Hepatocyte (in vitro differentiated cells): ENCODE measurements around the gene C16orf89. TPM values are rescaled to one million over a fixed set of nuclear protein-coding genes. Genes with fewer than 3 reads are reported as not detected.
A peak's percentile ranks its signal among the peaks of the same experiment; 100 is the strongest.
"Not testable (repeated sequence)": the region's sequence is repeated elsewhere in the genome, so short reads cannot be mapped to it uniquely, and the experiment has no call there.

Source experiments
- DNase-seq: peaks from one replicate; pipeline ENCODE4 v3.0.0-alpha.2; 2016; ENCODE audit warnings: low spot score
- H2AFZ ChIP-seq: fragments of 200-600 bp; sonication (generic); 2 replicates; pipeline ENCODE4 v1.6.0; 2016; ENCODE audit warnings: antibody characterized with exemption, mild to moderate bottlenecking
- H3K27ac ChIP-seq: fragments of 200-600 bp; sonication (generic); 2 replicates; pipeline ENCODE4 v1.5.1; 2016; ENCODE audit warnings: mild to moderate bottlenecking
- H3K27me3 ChIP-seq: fragments of 200-600 bp; sonication (generic); 2 replicates; pipeline ENCODE4 v1.6.1; 2016
- H3K36me3 ChIP-seq: fragments of 200-600 bp; sonication (generic); replicated peaks from 2 replicates; pipeline ENCODE4 v1.5.1; 2016; ENCODE audit warnings: low read depth; ENCODE audit not compliant: insufficient read depth
- H3K4me1 ChIP-seq: fragments of 200-600 bp; sonication (generic); 2 replicates; pipeline ENCODE4 v1.5.1; 2016; ENCODE audit warnings: mild to moderate bottlenecking, moderate library complexity; ENCODE audit not compliant: insufficient read depth
- H3K4me2 ChIP-seq: fragments of 200-600 bp; sonication (generic); 2 replicates; pipeline ENCODE4 v1.6.0; 2016
- H3K4me3 ChIP-seq: fragments of 200-600 bp; sonication (generic); 2 replicates; pipeline ENCODE4 v1.5.1; 2016; ENCODE audit warnings: mild to moderate bottlenecking
- H3K79me2 ChIP-seq: fragments of 200-600 bp; sonication (generic); 2 replicates; pipeline ENCODE4 v1.6.0; 2017; ENCODE audit warnings: mild to moderate bottlenecking
- H3K9me2 ChIP-seq: fragments of 200-600 bp; sonication (generic); replicated peaks from 2 replicates; pipeline ENCODE4 v1.6.0; 2017; ENCODE audit warnings: mild to moderate bottlenecking; ENCODE audit not compliant: insufficient read depth
- H3K9me3 ChIP-seq: fragments of 200-600 bp; sonication (generic); 2 replicates; pipeline ENCODE4 v1.5.1; 2016; ENCODE audit warnings: low read depth, mild to moderate bottlenecking
- H4K20me1 ChIP-seq: fragments of 200-600 bp; sonication (generic); 2 replicates; pipeline ENCODE4 v1.6.0; 2016; ENCODE audit warnings: mild to moderate bottlenecking; ENCODE audit not compliant: insufficient read depth, poor library complexity, severe bottlenecking
- CTCF ChIP-seq: fragments of 200-600 bp; sonication (generic); IDR thresholded peaks from 2 replicates; pipeline ENCODE4 v1.5.1; 2016; ENCODE audit warnings: antibody characterized with exemption, mild to moderate bottlenecking; ENCODE audit not compliant: poor library complexity
- EZH2 ChIP-seq: fragments of 200-600 bp; sonication (generic); IDR thresholded peaks from 2 replicates; pipeline ENCODE4 v1.6.1; 2016; ENCODE audit warnings: antibody characterized with exemption, mild to moderate bottlenecking, borderline replicate concordance
- EZH2phosphoT487 ChIP-seq: fragments of 200-600 bp; sonication (generic); IDR thresholded peaks from one replicate; pipeline ENCODE4 v1.6.1; 2018; ENCODE audit warnings: antibody characterized with exemption, mild to moderate bottlenecking, low read depth, moderate library complexity; ENCODE audit not compliant: unreplicated experiment, severe bottlenecking
- WGBS: methylation state at CpG from one replicate; pipeline ENCODE4 v1.1.6; 2016; ENCODE audit warnings: low lambda C conversion rate; ENCODE audit errors: missing lambda C conversion rate; 5-methylcytosine and 5-hydroxymethylcytosine counted together
- polyA plus RNA-seq: library from polyadenylated mRNA; unstranded; fragments of >200 nt; fragmentation: Nextera tagmentation; extraction: Ambion mirVana; gene quantifications from 2 replicates; pipeline ENCODE4 v1.2.1, GENCODE V29; 2016
- total RNA-seq: library from RNA; depleted of rRNA; stranded (reverse); fragments of >200 nt; gene quantifications from 2 replicates; pipeline ENCODE4 v1.2.3, GENCODE V29; 2014

The C16orf89 gene
- total RNA-seq (1.1 and 4.5 TPM in 2 replicates), polyA plus RNA-seq (2.0 and 3.8 TPM in 2 replicates)

GRCh38 chr16:5065813-5066212, at the start of gene C16orf89:
TSS of gene C16orf89 (minus strand) at chr16:5065956. CDS start at chr16:5065908, 48 bp downstream.
- H3K9me3 ChIP-seq, result no peaks in the 10 kb centered on the region
- no peaks in the 10 kb centered on the region for H3K27me3 ChIP-seq
- 77% methylated on average over 10 of the region's 10 CpGs for WGBS
- peak within 1 kb of the TSS; percentile 60 for H3K27ac ChIP-seq
- no peaks in the 10 kb centered on the region for H3K36me3 ChIP-seq
- H3K79me2 ChIP-seq, result no peaks in the 10 kb centered on the region
- no peak within 1 kb of the TSS for H2AFZ ChIP-seq
- H3K9me2 ChIP-seq, result no peaks in the 10 kb centered on the region
- H3K4me1 ChIP-seq, result peaks cover 4% of the 10 kb centered on the region
- no peak within 1 kb of the TSS for H3K4me3 ChIP-seq
- no peak for DNase-seq
- TF ChIP-seq EZH2phosphoT487, result no peak
- no peak for TF ChIP-seq CTCF
- TF ChIP-seq EZH2, result no peak
- H3K4me2 ChIP-seq, result no peak within 1 kb of the TSS
- no peaks in the 10 kb centered on the region for H4K20me1 ChIP-seq

GRCh38 chr16:5110933-5111332, 45.2 kb upstream of the C16orf89 start:
- 88% methylated on average over 10 of the region's 10 CpGs for WGBS
- not testable (repeated sequence) for DNase-seq

DNA sequence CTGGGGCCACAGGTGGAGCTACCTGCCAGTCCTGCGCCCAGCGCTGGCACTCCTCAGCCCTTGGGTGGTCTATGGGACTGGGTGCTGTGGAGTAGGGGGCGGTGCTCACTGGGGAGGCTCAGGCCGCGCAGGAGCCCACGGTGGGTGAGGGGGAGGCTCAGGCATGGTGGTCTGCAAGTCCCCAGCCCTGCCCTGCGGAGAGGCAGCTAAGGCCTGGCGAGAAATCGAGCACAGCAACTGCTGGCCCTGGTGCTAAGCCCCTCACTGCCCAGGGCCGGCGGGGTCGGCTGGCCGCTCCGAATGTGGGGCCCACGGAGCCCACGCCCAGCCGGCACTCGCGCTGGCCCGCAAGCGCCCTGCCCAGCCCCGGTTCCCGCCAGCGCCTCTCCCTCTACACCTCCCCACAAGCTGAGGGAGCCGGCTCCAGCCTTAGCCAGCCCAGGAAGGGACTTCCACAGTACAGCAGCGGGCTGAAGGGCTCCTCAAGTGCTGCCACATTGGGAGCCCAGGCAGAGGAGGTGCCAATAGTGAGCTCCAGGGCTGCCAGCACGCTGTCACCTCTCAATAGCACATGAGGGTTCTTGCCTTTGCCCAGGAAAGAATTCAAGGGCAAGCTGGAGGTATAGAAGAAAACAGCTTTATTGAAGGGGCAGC, 42.9 kb upstream of the C16orf89 start:
- WGBS, result 95% methylated on average over 24 of the region's 27 CpGs
- no peak for DNase-seq

More at GRCh38 chr16:5110933-5111332, 45.2 kb upstream of the C16orf89 start:
- H3K9me2 ChIP-seq, H3K27ac ChIP-seq, H3K9me3 ChIP-seq, H4K20me1 ChIP-seq, H3K79me2 ChIP-seq, H3K36me3 ChIP-seq, H3K27me3 ChIP-seq, H3K4me1 ChIP-seq, H3K4me3 ChIP-seq, H3K4me2 ChIP-seq, H2AFZ ChIP-seq: not testable (repeated sequence)

DNA sequence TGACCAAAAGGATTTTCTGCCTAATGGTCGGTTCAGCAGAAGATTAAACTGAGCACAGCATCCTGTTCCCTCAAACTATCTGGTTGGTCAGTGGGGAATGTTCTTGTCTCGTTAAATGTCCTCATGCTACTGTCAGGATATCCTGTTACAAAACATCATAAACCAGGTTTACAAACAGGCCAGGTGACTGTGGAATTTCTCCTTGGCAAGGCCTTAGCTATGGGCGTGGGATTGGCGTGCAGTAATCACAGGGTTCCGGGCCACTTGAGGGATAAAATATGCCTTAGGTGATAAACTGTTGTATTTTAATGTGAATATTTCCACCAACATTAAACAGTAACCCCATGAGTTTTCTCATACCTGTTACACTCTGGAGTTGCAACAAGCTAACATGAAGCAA, 39.3 kb upstream of the C16orf89 start:
- not testable (repeated sequence) for H3K36me3 ChIP-seq, H3K9me3 ChIP-seq, H3K27me3 ChIP-seq, H3K27ac ChIP-seq, H3K79me2 ChIP-seq, H3K4me2 ChIP-seq, H3K4me3 ChIP-seq, H3K9me2 ChIP-seq, H4K20me1 ChIP-seq, H2AFZ ChIP-seq, H3K4me1 ChIP-seq, DNase-seq
- 53% methylated on average over 5 of the region's 5 CpGs for WGBS

More for the DNA sequence above, 42.9 kb upstream of the C16orf89 start:
- Histone ChIP-seq H4K20me1 (no peaks in the 10 kb centered on the region), H3K4me3 (no peak overlapping the region), H3K27ac (no peak overlapping the region), H3K4me2 (no peak overlapping the region), H3K79me2 (no peaks in the 10 kb centered on the region), H2AFZ (no peak overlapping the region), H3K9me2 (no peaks in the 10 kb centered on the region), H3K4me1 (no peaks in the 10 kb centered on the region), H3K9me3 (no peaks in the 10 kb centered on the region), H3K27me3 (no peaks in the 10 kb centered on the region), H3K36me3 (no peaks in the 10 kb centered on the region)
- no peak for TF ChIP-seq CTCF
- TF ChIP-seq EZH2phosphoT487, result no peak

GRCh38 chr16:5103296-5104032, 37.7 kb upstream of the C16orf89 start:
- WGBS, result 85% methylated on average over 12 of the region's 12 CpGs
- not testable (repeated sequence) for H3K9me3 ChIP-seq, H3K79me2 ChIP-seq, DNase-seq, H3K4me2 ChIP-seq, H3K9me2 ChIP-seq, H3K4me1 ChIP-seq, H3K27ac ChIP-seq, H4K20me1 ChIP-seq, H3K27me3 ChIP-seq, H3K36me3 ChIP-seq, H2AFZ ChIP-seq, H3K4me3 ChIP-seq

GRCh38 chr16:5099174-5099573, 33.4 kb upstream of the C16orf89 start:
- peak overlapping the region; percentile 95 for H3K4me2 ChIP-seq
- peak overlapping the region; percentile 96 for H3K27ac ChIP-seq
- H3K79me2 ChIP-seq, H3K36me3 ChIP-seq, H3K9me2 ChIP-seq, H3K9me3 ChIP-seq, DNase-seq, H3K4me3 ChIP-seq, H4K20me1 ChIP-seq, H3K27me3 ChIP-seq, H2AFZ ChIP-seq: not testable (repeated sequence)
- H3K4me1 ChIP-seq, result peaks cover 11% of the 10 kb centered on the region
- WGBS, result 6% methylated on average over 4 of the region's 4 CpGs
